Medulla oblongata (tissue), 1 donor: ENCODE results near the gene ANKRD34C.
"Not testable (repeated sequence)": the region's sequence is repeated elsewhere in the genome, so short reads cannot be mapped to it uniquely, and the experiment has no call there.

Source experiments
- DNase-seq: peaks from one replicate; pipeline ENCODE4 v3.0.0-alpha.2; 2015; ENCODE audit errors: extremely low spot score

Gene ANKRD34C

GRCh38 chr15:79310985-79311900, 28.7 kb downstream of the ANKRD34C start, which contains the start of gene TMED3:
Gene TMED3, plus strand, starts transcription at chr15:79311112. Its CDS starts 138 bp downstream, at chr15:79311250.
- peak; percentile 68 for DNase-seq

- DNase-seq = no peak
Observed at GRCh38 chr15:79311901-79312553, 29.5 kb downstream of the ANKRD34C start.

GRCh38 chr15:79314186-79314585, 31.7 kb downstream of the ANKRD34C start:
- DNase-seq = no peak

GRCh38 chr15:79314811-79315210, 32.3 kb downstream of the ANKRD34C start:
- DNase-seq = no peak

GRCh38 chr15:79315623-79316328, 33.3 kb downstream of the ANKRD34C start:
- DNase-seq = peak; percentile 80

- no peak for DNase-seq
Observed at GRCh38 chr15:79316864-79317263, 34.3 kb downstream of the ANKRD34C start.

GRCh38 chr15:79319973-79320372, 37.5 kb downstream of the ANKRD34C start:
- not testable (repeated sequence) for DNase-seq

- DNase-seq = no peak
Observed at GRCh38 chr15:79321876-79322275, 39.4 kb downstream of the ANKRD34C start.

GRCh38 chr15:79322306-79322705, 39.8 kb downstream of the ANKRD34C start:
- no peak for DNase-seq

GRCh38 chr15:79322945-79323344, 40.4 kb downstream of the ANKRD34C start:
- no peak for DNase-seq

GRCh38 chr15:79329171-79329611, 46.7 kb downstream of the ANKRD34C start:
- no peak for DNase-seq
